Astrocyte (in vitro differentiated cells and primary cell): ENCODE measurements around the gene HDAC5. TPM values are rescaled to one million over a fixed set of nuclear protein-coding genes. Genes with fewer than 3 reads are reported as not detected.
"Not testable (repeated sequence)": the region's sequence is repeated elsewhere in the genome, so short reads cannot be mapped to it uniquely, and the experiment has no call there.

Experiments
- DNase-seq: peaks from one replicate; pipeline ENCODE4 v3.0.0-alpha.2; 2010; ENCODE audit warnings: low read depth
- FAIRE-seq: peaks from 2 replicates; lab custom pipeline; 2011; peaks lifted over from hg19 to GRCh38; lab: Jason Lieb, UNC
- H2AFZ ChIP-seq: 2 replicates; pipeline ENCODE4 v1.6.0; 2012; ENCODE audit warnings: low read depth, low read length, inconsistent platforms
- H3K27ac ChIP-seq: 2 replicates; pipeline ENCODE4 v1.5.1; 2011; ENCODE audit warnings: low read depth, low read length, inconsistent platforms
- H3K27me3 ChIP-seq: 2 replicates; pipeline ENCODE4 v1.6.0; 2011; ENCODE audit warnings: low read length, inconsistent platforms; ENCODE audit not compliant: insufficient read depth
- H3K36me3 ChIP-seq: 2 replicates; pipeline ENCODE4 v1.5.1; 2011; ENCODE audit warnings: low read length, inconsistent platforms; ENCODE audit not compliant: insufficient read depth
- H3K4me1 ChIP-seq: 2 replicates; pipeline ENCODE4 v1.5.1; 2011; ENCODE audit warnings: low read length, inconsistent platforms; ENCODE audit not compliant: insufficient read depth
- H3K4me2 ChIP-seq: 2 replicates; pipeline ENCODE4 v1.6.0; 2012; ENCODE audit warnings: low read length, inconsistent platforms
- H3K4me3 ChIP-seq: 2 replicates; pipeline ENCODE4 v1.5.1; 2011; ENCODE audit warnings: low read depth, mild to moderate bottlenecking, low read length, inconsistent platforms; ENCODE audit not compliant: insufficient read depth
- H3K79me2 ChIP-seq: 2 replicates; pipeline ENCODE4 v1.6.0; 2012; ENCODE audit warnings: mild to moderate bottlenecking, low read length, inconsistent platforms; ENCODE audit not compliant: insufficient read depth
- H3K9ac ChIP-seq: 2 replicates; pipeline ENCODE4 v1.6.0; 2012; ENCODE audit warnings: mild to moderate bottlenecking, low read length, inconsistent platforms
- H3K9me3 ChIP-seq: 2 replicates; pipeline ENCODE4 v1.5.1; 2012; ENCODE audit warnings: low read depth, mild to moderate bottlenecking, low read length, inconsistent platforms; ENCODE audit not compliant: insufficient read depth
- H4K20me1 ChIP-seq: 2 replicates; pipeline ENCODE4 v1.6.0; 2012; ENCODE audit warnings: low read length, inconsistent platforms; ENCODE audit not compliant: insufficient read depth
- H3K27ac Mint-ChIP-seq: one replicate; pipeline ENCODE4 v1.8.0; 2021; ENCODE audit warnings: mild to moderate bottlenecking, mixed read lengths; ENCODE audit not compliant: unreplicated experiment
- H3K27me3 Mint-ChIP-seq: one replicate; pipeline ENCODE4 v1.8.0; 2021; ENCODE audit warnings: low read depth, mixed read lengths; ENCODE audit not compliant: unreplicated experiment
- H3K36me3 Mint-ChIP-seq: one replicate; pipeline ENCODE4 v1.8.0; 2021; ENCODE audit warnings: low read depth, mixed read lengths; ENCODE audit not compliant: unreplicated experiment
- H3K4me1 Mint-ChIP-seq: one replicate; pipeline ENCODE4 v1.8.0; 2021; ENCODE audit warnings: low read depth, mixed read lengths; ENCODE audit not compliant: unreplicated experiment
- H3K4me3 Mint-ChIP-seq: one replicate; pipeline ENCODE4 v1.8.0; 2021; ENCODE audit warnings: mild to moderate bottlenecking, moderate library complexity, mixed read lengths; ENCODE audit not compliant: unreplicated experiment
- H3K9me3 Mint-ChIP-seq: one replicate; pipeline ENCODE4 v1.8.0; 2021; ENCODE audit warnings: mild to moderate bottlenecking, mixed read lengths; ENCODE audit not compliant: unreplicated experiment
- CTCF ChIP-seq: IDR thresholded peaks from 2 replicates; pipeline ENCODE4 v1.5.1; 2011; ENCODE audit warnings: low read depth, mild to moderate bottlenecking, inconsistent platforms, low read length, moderate library complexity; ENCODE audit not compliant: insufficient read depth
- EZH2 ChIP-seq: IDR thresholded peaks from 2 replicates; pipeline ENCODE4 v1.6.1; 2012; ENCODE audit warnings: mild to moderate bottlenecking, low read length, inconsistent platforms; ENCODE audit not compliant: insufficient read depth
- total RNA-seq: library from RNA; stranded (reverse); gene quantifications from 2 replicates; pipeline ENCODE4 v1.2.1, GENCODE V29; 2021

Gene HDAC5
- total RNA-seq, 1 donor from 2014 or later = 18.7 TPM

- Histone ChIP-seq H3K9ac (no peak overlapping the region), H3K4me1 (peaks cover 3% of the 10 kb centered on the region), H3K27me3 (no peaks in the 10 kb centered on the region), H3K27ac (no peak overlapping the region), H3K4me3 (no peak overlapping the region), H4K20me1 (peaks cover 75% of the 10 kb centered on the region), H3K9me3 (no peaks in the 10 kb centered on the region), H2AFZ (no peak overlapping the region), H3K4me2 (no peak overlapping the region), H3K36me3 (peaks cover 23% of the 10 kb centered on the region), H3K79me2 (peaks cover 52% of the 10 kb centered on the region)
- H3K27ac Mint-ChIP-seq = no peak overlapping the region
- H3K4me3 Mint-ChIP-seq = no peak overlapping the region
- TF ChIP-seq CTCF (no peak), EZH2 (no peak)
- H3K9me3 Mint-ChIP-seq = no peaks in the 10 kb centered on the region
- H3K27me3 Mint-ChIP-seq = no peaks in the 10 kb centered on the region
- H3K36me3 Mint-ChIP-seq = peaks cover 15% of the 10 kb centered on the region
- peaks cover 28% of the 10 kb centered on the region for H3K4me1 Mint-ChIP-seq
- DNase-seq (no peak), FAIRE-seq (no peak)
Observed at GRCh38 chr17:44038604-44039011, 84.8 kb downstream of the HDAC5 start.

DNA sequence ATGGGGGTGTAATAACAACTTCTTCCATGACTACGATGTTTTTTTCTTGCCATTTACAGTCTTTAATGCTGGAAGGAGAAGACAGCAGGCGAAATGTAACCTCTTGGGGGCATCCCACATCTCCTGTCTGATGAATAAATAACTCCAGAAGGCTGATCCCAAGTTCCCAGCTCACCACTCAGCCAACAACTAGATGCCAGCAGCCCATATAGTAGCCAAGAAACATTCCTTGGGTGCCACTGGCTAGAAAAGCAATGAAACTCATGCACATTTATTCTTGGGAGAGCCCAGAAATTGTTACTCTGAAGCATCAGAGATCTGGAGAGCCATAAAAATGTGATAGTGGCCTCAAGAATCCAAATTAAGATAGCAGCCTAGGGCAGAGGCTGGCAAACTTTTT, 86.0 kb downstream of the HDAC5 start:
- Mint-ChIP-seq H3K4me3 (no peak overlapping the region), H3K4me1 (peaks cover 22% of the 10 kb centered on the region), H3K27me3 (no peaks in the 10 kb centered on the region), H3K27ac (no peak overlapping the region), H3K36me3 (peaks cover 16% of the 10 kb centered on the region), H3K9me3 (no peaks in the 10 kb centered on the region)
- Histone ChIP-seq H3K79me2 (peaks cover 42% of the 10 kb centered on the region), H3K9me3 (no peaks in the 10 kb centered on the region), H4K20me1 (peaks cover 68% of the 10 kb centered on the region), H3K36me3 (peaks cover 29% of the 10 kb centered on the region), H2AFZ (no peak overlapping the region), H3K4me2 (no peak overlapping the region), H3K4me3 (no peak overlapping the region), H3K4me1 (peaks cover 3% of the 10 kb centered on the region), H3K27ac (no peak overlapping the region), H3K9ac (no peak overlapping the region), H3K27me3 (no peaks in the 10 kb centered on the region)
- no peak for TF ChIP-seq EZH2
- no peak for TF ChIP-seq CTCF
- no peak for FAIRE-seq
- DNase-seq = no peak

- FAIRE-seq, H3K27ac ChIP-seq, H3K9me3 Mint-ChIP-seq, H3K9me3 ChIP-seq, H3K27me3 Mint-ChIP-seq, DNase-seq, H3K27ac Mint-ChIP-seq, H3K4me2 ChIP-seq, H3K27me3 ChIP-seq, H3K4me3 Mint-ChIP-seq, H3K9ac ChIP-seq, H2AFZ ChIP-seq, H3K4me3 ChIP-seq, H3K4me1 Mint-ChIP-seq, H3K4me1 ChIP-seq: not testable (repeated sequence)
- peaks cover 18% of the 10 kb centered on the region for H3K36me3 Mint-ChIP-seq
- Histone ChIP-seq H4K20me1 (peaks cover 48% of the 10 kb centered on the region), H3K79me2 (peaks cover 16% of the 10 kb centered on the region), H3K36me3 (peaks cover 37% of the 10 kb centered on the region)
Observed at GRCh38 chr17:44034688-44035087, 88.8 kb downstream of the HDAC5 start.
